GM18517 (cell line): ENCODE data around the gene PGAP6.
"Not testable (repeated sequence)": the region's sequence is repeated elsewhere in the genome, so short reads cannot be mapped to it uniquely, and the experiment has no call there.

Experiments used
- ATAC-seq: cut with Tn5 transposase; IDR thresholded peaks from one replicate; pipeline ENCODE4 v1.9.1; 2021; ENCODE audit warnings: mild to moderate bottlenecking, moderate library complexity; ENCODE audit not compliant: unreplicated experiment

Gene PGAP6, protein sequence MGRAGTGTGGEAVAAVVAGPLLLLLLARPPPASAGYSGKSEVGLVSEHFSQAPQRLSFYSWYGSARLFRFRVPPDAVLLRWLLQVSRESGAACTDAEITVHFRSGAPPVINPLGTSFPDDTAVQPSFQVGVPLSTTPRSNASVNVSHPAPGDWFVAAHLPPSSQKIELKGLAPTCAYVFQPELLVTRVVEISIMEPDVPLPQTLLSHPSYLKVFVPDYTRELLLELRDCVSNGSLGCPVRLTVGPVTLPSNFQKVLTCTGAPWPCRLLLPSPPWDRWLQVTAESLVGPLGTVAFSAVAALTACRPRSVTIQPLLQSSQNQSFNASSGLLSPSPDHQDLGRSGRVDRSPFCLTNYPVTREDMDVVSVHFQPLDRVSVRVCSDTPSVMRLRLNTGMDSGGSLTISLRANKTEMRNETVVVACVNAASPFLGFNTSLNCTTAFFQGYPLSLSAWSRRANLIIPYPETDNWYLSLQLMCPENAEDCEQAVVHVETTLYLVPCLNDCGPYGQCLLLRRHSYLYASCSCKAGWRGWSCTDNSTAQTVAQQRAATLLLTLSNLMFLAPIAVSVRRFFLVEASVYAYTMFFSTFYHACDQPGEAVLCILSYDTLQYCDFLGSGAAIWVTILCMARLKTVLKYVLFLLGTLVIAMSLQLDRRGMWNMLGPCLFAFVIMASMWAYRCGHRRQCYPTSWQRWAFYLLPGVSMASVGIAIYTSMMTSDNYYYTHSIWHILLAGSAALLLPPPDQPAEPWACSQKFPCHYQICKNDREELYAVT

GRCh38 chr16:381789-382717, at the start of gene PGAP6:
TSS of gene PGAP6 (minus strand) at chr16:381978. CDS start at chr16:381821, 157 bp downstream.
- ATAC-seq, result peak; percentile 36

GRCh38 chr16:430904-431303, 49.1 kb upstream of the PGAP6 start:
- no peak for ATAC-seq

GRCh38 chr16:427250-427649, 45.5 kb upstream of the PGAP6 start:
- ATAC-seq, result no peak

DNA sequence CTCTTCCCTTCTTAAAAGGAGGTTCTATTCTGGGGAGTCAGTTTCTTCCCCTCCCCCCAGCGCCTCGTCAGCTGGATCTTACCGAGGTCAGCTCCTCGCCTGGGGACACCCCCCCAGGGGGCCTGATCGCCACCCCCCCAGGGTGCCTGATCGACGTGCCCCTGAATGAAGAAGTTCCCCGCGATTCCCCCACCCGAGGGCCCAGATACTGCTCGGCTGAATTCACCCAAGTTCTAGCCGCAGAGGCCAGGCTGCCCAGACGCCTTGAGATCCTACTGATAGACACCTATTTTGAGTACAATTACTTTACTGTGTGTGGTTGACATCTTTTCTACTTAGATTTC, 45.1 kb upstream of the PGAP6 start:
- ATAC-seq, result no peak

DNA sequence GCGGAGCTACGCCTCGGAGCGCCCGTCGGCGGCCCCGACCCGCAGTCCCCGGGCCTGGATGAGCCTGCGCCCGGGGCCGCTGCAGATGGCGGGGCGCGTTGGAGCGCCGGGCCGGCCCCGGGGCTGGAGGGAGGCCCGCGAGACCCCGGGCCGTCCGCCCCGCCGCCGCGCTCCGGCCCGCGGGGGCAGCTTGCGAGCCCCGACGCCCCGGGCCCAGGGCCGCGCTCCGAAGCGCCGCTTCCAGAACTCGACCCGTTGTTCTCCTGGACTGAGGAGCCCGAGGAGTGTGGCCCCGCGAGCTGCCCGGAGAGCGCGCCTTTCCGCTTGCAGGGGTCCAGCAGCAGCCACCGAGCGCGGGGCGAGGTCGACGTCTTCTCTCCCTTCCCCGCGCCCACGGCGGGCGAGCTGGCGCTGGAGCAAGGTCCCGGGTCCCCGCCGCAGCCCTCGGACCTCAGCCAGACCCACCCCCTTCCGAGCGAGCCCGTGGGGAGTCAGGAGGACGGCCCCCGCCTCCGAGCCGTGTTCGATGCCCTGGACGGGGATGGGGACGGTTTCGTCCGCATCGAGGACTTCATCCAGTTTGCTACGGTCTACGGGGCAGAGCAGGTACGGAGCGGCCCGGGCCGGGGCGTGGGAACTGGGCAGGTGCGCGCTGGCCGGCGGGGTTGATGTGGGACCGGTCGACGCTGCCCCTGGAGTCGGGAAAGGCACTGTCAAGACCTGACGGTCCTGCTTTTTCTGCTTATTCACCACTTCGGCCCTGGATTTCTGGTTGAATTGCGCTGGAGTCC, 44.5 kb upstream of the PGAP6 start:
- no peak for ATAC-seq

DNA sequence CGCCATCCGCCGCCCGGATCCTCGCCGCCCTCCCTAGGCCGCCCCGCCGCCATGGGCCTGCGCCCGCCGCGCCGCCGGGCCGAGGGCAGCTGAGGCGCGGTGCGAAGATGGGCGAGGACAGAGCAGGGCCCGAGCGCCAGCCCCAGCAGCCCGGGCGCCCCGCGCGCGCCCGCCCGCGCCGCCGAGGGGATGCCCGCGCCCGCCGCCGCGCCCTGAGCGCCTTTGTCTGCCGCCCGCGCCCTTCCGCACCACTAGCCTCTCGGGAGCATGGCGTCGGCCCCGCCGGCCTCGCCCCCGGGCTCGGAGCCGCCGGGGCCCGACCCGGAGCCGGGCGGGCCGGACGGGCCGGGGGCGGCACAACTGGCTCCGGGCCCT, 43.9 kb upstream of the PGAP6 start:
- ATAC-seq, result peak; percentile 38

DNA sequence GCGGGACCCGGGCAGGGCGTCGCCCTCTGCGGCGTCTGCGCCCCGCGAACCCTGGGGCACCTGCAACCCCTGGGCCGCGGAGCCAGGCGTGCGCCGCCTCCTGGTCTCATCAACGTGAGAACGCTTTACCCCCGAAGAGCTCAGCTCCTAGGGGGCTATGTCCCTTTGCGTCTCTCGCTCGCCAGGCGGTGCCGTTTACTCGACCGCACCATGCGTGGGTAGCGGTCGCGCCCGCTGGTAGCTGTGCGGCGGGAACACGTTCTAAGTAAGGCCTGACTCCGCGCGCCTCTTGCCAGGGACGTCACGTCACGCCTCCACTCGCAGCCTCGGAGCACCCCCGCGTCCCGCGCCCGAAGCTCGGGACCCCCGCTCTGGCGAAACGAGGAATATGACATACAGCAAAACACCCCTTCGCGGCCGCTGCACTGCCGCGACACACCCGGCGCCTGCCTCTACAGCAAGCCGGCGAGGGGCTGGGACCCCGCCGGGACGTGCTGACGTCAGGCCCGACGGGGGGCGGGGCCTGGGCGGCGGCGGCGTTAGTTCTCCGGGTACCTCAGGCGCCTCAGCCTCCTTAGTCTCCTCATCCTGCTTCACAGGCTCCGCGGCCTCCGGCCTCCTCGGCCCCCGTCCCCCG, 43.4 kb upstream of the PGAP6 start, which contains the start of gene RAB11FIP3:
Gene RAB11FIP3, plus strand, starts transcription at position 568 of the 637 bp plus-strand sequence. CDS start 358 bp downstream, outside the sequence.
- ATAC-seq, result peak; percentile 68

GRCh38 chr16:424623-425081, 42.9 kb upstream of the PGAP6 start:
- ATAC-seq, result no peak

DNA sequence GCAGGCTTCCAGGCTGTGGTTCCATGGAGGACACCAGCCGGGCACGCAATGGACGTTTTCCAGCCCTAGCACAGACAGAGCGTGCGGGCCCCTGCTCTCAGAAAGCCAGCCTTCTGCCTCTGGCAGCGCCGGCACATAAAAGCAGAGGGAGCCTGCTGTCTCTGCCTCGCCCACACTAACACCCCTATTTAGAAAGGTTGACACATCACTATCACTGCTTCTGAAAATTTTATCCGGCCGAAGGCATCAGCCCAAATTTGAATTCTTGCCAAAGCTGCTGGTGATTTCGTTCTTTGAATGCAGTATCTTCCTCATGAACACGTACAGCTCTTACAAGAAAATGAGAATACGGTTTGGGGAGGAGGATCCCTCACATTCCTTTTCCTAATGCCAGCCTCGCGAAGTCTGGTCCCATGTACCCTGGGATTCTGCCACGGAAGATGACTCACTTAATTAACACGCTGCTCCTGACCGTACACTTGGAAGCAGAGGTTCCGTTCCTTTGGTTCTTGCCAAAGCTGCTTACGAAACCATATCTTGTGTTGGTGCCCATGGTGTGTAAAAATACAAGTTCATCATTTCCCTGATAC, 42.4 kb upstream of the PGAP6 start:
- ATAC-seq, result no peak

GRCh38 chr16:422179-422578, 40.4 kb upstream of the PGAP6 start:
- not testable (repeated sequence) for ATAC-seq

- ATAC-seq, result not testable (repeated sequence)
These were observed 33.4 kb upstream of the PGAP6 start for GRCh38 chr16:415170-415498.

GRCh38 chr16:414395-415169, 32.8 kb upstream of the PGAP6 start:
- ATAC-seq, result no peak

DNA sequence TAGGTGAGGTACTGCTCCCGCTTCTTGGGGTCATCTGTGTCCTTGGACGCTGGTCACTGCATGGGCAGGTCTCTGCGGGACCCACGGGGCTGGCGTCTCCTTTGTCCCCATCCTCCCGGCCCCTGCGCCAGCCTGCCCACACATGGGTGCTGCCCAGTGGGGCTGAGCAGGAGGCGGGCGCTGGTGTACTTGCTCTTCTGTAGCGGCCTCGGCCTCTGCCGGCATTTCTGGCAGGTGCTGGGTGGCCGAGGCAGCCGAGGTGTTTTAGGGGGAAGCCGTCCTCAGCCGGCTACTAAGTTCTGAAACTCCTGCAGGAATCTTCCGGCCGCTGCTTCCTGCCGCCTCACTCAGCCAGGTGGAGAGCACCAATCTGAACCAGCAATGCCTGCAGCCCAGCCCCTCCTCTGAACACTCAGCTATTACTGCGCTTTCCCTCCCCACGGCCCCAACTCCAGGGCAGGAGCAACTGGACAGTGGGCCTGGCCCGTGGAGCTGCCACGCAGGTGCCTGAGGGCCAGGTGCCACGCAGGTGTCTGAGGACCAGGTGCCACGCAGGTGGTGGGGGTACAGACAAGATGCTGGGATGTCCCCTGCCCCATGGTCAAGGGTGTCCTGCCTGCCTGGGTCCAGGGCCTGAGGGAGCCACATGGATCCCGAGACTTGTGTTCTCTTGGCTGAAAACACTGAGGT, 29.9 kb upstream of the PGAP6 start:
- ATAC-seq, result no peak

GRCh38 chr16:410516-411178, 28.9 kb upstream of the PGAP6 start:
- no peak for ATAC-seq

DNA sequence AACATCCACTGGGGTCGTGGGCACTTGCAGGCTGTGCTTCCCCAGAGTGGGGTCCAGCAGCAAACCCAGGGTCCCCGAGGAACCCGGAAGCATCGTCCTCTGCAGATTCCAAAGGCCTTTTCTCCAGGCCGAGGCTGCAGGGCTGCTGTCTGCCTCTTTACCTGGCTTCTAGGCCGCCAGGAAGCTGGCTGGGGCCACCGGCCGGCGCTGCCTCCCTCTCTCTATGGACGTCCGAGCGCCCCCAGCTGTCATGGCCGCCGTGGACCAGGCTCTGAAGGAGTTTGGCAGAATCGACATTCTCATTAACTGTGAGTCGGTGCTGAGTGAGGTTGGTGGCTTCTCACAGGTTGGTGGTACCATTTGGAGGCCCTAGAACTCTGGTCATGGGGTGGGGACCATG, 25.5 kb upstream of the PGAP6 start:
- ATAC-seq, result no peak

DNA sequence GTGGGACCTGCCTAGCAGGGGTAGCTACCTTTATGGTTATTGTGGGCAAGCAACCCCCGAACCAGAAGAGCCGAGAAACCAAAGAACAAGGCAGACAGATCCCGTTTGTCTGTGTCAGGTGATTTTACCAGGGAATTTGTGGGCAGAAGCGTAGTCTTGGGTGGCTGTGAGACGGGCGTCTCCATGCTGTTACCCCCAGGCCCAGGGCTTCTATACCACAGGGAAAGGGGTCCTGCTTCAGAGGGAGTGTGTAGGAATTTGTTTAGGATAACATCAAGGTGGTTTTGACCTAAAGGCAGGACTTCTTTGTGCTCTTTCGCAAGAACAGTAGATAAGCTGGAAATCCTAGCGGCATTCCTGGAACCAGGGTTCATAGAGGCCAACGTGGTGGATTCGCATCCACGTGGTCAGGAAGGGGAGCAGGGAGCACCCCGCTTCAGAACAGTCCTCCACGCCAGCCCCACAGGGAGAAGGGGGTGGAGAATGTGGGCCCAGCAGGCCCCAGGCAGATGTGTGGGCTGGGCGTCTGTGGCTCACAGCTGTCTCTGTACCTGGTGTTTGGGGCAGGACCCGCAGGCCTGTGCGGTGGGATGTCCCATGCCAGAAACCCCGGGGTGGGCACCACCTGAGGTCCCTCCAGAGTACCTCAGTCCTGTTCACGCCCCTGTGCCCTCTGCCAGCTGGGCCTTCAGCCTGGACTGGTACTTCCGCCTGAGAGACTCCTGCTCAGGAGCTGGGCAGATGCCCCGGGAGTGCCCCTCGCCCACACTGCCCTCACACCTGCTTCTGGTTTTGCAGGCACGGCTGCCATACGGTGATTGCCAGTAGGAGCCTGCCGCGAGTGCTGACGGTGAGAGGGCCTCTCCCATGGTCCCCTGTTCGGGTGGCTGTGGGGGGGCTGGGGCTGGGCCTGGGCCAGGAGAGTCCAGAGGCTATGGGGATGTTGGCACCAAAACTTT, 24.0 kb upstream of the PGAP6 start:
- no peak for ATAC-seq
